ENCODE data around the gene TPGS2. TPM values are rescaled to one million over a fixed set of nuclear protein-coding genes. Genes with fewer than 3 reads are reported as not detected.
A peak's percentile ranks its signal among the peaks of the same experiment; 100 is the strongest.

TPGS2 gene
- total RNA-seq, 1 donor from 2014 or later = 138 TPM

DNA sequence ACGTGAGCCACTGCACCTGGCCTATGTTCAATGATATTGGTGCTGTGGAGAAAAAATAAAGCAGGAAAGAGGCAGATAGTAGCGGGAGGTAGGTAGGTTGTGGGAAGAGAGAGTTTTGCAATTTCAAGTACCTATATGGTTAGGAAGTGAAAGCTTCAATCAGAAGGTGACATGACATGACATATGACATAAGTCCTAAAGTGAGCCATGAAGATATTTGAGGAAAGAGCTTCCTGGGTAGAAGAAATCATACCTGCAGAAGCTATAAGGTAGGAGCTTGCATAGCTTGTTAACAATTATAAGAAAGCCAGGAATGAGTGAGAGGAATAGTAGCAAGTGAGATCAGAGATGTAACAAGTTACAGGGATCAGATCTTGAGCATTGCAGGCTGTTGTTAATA is 4.3 kb upstream of the TPGS2 start:
- DNase-seq (ENCODE audit: low spot score) = no peak
- Mint-ChIP-seq H3K27me3 (ENCODE audit: unreplicated experiment) (no peaks in the 10 kb centered on the region), H3K27ac (ENCODE audit: unreplicated experiment) (no peak overlapping the region)

DNA sequence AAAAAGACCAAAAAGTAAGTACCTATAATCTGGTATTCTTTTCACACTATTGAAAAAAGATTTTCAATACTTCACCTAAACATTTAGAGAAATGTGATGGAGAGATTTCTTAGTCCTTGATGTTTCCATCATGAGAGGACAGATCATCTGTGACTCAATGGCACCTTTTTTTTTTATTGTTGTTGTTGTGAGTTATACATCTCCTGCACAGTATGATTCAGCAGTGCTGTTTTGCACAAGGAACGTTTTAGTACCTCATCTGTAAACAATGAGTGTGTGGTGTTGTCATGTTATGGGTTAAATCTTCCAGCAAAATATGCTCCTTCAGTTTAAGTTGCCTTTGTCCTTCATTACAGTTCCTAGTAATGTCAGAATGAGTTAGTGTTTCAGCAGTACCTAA is 2.3 kb upstream of the TPGS2 start:
- no peaks in the 10 kb centered on the region for H3K9me3 Mint-ChIP-seq (ENCODE audit: unreplicated experiment)
- H3K27me3 Mint-ChIP-seq (ENCODE audit: unreplicated experiment) = no peaks in the 10 kb centered on the region
- no peak overlapping the region for H3K27ac Mint-ChIP-seq (ENCODE audit: unreplicated experiment)
- DNase-seq (ENCODE audit: low spot score) = no peak
- H3K4me3 Mint-ChIP-seq (ENCODE audit: unreplicated experiment) = no peak overlapping the region
- TF ChIP-seq, protein P1, sequence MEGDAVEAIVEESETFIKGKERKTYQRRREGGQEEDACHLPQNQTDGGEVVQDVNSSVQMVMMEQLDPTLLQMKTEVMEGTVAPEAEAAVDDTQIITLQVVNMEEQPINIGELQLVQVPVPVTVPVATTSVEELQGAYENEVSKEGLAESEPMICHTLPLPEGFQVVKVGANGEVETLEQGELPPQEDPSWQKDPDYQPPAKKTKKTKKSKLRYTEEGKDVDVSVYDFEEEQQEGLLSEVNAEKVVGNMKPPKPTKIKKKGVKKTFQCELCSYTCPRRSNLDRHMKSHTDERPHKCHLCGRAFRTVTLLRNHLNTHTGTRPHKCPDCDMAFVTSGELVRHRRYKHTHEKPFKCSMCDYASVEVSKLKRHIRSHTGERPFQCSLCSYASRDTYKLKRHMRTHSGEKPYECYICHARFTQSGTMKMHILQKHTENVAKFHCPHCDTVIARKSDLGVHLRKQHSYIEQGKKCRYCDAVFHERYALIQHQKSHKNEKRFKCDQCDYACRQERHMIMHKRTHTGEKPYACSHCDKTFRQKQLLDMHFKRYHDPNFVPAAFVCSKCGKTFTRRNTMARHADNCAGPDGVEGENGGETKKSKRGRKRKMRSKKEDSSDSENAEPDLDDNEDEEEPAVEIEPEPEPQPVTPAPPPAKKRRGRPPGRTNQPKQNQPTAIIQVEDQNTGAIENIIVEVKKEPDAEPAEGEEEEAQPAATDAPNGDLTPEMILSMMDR (IDR thresholded peaks at IDR 0.05; ENCODE audit: unreplicated experiment) = no peak
- peaks cover 20% of the 10 kb centered on the region for H3K4me1 Mint-ChIP-seq (ENCODE audit: unreplicated experiment)
- H3K36me3 Mint-ChIP-seq (ENCODE audit: low read depth, unreplicated experiment) = no peaks in the 10 kb centered on the region

More for the DNA sequence above, 4.3 kb upstream of the TPGS2 start:
- no peaks in the 10 kb centered on the region for H3K36me3 Mint-ChIP-seq (ENCODE audit: low read depth, unreplicated experiment)
- H3K4me3 Mint-ChIP-seq (ENCODE audit: unreplicated experiment) = no peak overlapping the region
- H3K9me3 Mint-ChIP-seq (ENCODE audit: unreplicated experiment) = no peaks in the 10 kb centered on the region
- H3K4me1 Mint-ChIP-seq (ENCODE audit: unreplicated experiment) = peaks cover 11% of the 10 kb centered on the region
- TF ChIP-seq, protein P1 (IDR thresholded peaks at IDR 0.05; ENCODE audit: unreplicated experiment) = no peak

DNA sequence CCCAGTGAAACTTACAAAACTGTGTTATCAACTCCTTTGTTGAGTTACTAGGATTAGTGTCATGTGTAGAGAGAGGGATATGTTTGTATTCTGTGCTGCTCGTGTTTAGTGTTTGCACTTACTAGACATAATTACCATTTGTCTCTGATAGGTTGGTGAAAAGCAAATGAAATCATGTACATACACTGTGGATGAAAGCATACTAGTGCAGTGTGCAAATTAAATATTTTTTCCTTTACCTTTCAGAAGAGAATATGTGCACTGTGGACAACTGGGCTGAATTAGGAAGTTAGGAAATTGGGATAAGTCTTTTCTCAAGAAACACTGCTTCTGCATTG is 1.3 kb upstream of the TPGS2 start:
- Mint-ChIP-seq H3K27me3 (ENCODE audit: unreplicated experiment) (no peaks in the 10 kb centered on the region), H3K36me3 (ENCODE audit: low read depth, unreplicated experiment) (no peaks in the 10 kb centered on the region), H3K27ac (ENCODE audit: unreplicated experiment) (no peak overlapping the region), H3K4me3 (ENCODE audit: unreplicated experiment) (peak overlapping the region; percentile 92), H3K4me1 (ENCODE audit: unreplicated experiment) (peaks cover 20% of the 10 kb centered on the region), H3K9me3 (ENCODE audit: unreplicated experiment) (no peaks in the 10 kb centered on the region)
- TF ChIP-seq, protein P1 (IDR thresholded peaks at IDR 0.05; ENCODE audit: unreplicated experiment) = no peak
- DNase-seq (ENCODE audit: low spot score) = no peak

DNA sequence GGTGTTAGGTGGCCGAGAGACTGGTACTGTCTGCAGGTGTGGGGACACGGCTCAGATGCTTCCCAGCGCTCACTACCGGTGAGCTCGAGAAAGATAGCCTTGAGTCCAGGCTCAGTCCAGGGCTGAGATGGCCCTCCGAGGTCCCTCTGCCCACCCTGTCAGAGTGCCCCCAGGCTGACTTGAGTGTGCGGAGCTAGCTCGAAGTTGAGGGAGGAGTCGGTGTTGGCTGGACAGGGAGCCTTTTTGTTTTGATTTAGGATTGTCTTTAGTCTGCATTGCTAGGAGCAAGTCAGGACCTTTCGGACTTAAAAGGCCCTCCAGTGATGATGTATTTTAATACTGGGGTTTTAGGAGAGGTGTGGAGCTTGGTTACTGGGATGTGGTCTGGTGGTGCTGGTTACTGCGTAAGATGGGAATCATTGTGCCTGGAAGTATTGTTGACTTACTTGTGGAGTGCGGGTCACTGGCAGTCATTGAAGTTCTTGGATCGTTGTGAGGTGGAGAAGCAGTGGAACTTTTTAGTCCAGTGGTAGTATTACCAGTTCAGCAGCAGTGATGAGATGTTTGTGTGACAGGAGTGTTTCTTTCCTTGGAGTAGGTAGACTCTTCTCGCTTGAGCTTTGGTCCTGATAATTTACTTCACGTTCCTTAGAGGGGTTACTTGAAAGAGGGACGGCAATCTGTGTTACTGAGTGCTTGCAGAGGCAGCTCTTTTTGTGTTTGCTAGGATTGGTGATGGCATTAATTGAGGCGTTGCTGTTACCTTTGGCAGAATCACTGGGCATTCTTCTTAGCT is 758 bp upstream of the TPGS2 start:
- Mint-ChIP-seq H3K36me3 (ENCODE audit: low read depth, unreplicated experiment) (no peaks in the 10 kb centered on the region), H3K27me3 (ENCODE audit: unreplicated experiment) (no peaks in the 10 kb centered on the region), H3K9me3 (ENCODE audit: unreplicated experiment) (no peaks in the 10 kb centered on the region), H3K27ac (ENCODE audit: unreplicated experiment) (peak overlapping the region; percentile 27), H3K4me3 (ENCODE audit: unreplicated experiment) (peak overlapping the region; percentile 92), H3K4me1 (ENCODE audit: unreplicated experiment) (peaks cover 20% of the 10 kb centered on the region)
- TF ChIP-seq, protein P1 (IDR thresholded peaks at IDR 0.05; ENCODE audit: unreplicated experiment) = no peak
- no peak for DNase-seq (ENCODE audit: low spot score)

DNA sequence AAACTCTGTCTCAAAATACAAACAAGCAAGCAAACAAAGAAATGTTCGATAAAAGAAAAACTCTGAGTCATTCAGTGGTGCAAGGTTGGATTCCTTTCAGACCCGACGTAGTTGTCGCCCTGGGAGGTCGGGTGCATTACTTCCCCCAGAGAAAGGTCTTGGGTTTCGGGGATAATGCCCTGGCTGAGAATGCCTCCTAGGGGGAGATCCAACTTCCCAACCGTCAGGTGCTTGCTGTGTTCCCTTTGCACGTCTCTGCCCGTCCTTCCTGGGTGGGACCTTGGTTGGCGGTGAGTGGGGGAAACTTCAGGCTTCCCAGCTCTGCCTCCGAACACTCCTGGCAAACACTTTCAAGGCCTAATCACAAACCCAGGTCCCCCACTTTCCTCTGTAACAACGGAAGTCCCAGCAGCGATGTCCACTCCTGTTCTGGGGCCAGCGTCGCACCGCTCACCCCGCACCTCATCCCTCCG is 609 bp downstream of the TPGS2 start:
- peaks cover 20% of the 10 kb centered on the region for H3K4me1 Mint-ChIP-seq (ENCODE audit: unreplicated experiment)
- DNase-seq (ENCODE audit: low spot score) = no peak
- H3K27ac Mint-ChIP-seq (ENCODE audit: unreplicated experiment) = peak overlapping the region; percentile 67
- no peaks in the 10 kb centered on the region for H3K9me3 Mint-ChIP-seq (ENCODE audit: unreplicated experiment)
- H3K27me3 Mint-ChIP-seq (ENCODE audit: unreplicated experiment) = peaks cover 2% of the 10 kb centered on the region
- H3K36me3 Mint-ChIP-seq (ENCODE audit: low read depth, unreplicated experiment) = no peaks in the 10 kb centered on the region
- H3K4me3 Mint-ChIP-seq (ENCODE audit: unreplicated experiment) = peak overlapping the region; percentile 92
- TF ChIP-seq, protein P1 (IDR thresholded peaks at IDR 0.05; ENCODE audit: unreplicated experiment) = no peak
